HCT116 (cell line): ENCODE results near the gene COASY. TPM values are rescaled to one million over a fixed set of nuclear protein-coding genes. Genes with fewer than 3 reads are reported as not detected.

ENCODE experiments used
- ATAC-seq: fragments of 200-7000 bp; cut with Tn5 transposase; 2 replicates; pipeline ENCODE4 v1.9.1; 2020; ENCODE audit warnings: mild to moderate bottlenecking, moderate library complexity
- BruUV-seq: library from RNA; stranded (reverse); fragments of 400-500 nt; replicated peaks from 2 replicates; lab custom pipeline; 2021; lab: Mats Ljungman, UMichigan
- CTCF ChIA-PET: fragments of 300-600 bp; sonication (Branson Sonifier 250); formaldehyde crosslinking; loops from one replicate; lab custom pipeline; 2021; ENCODE audit warnings: antibody characterized with exemption; lab: Charles Lee
- POLR2A ChIA-PET: fragments of 300-600, 350-600 bp; sonication (Branson Sonifier 250); formaldehyde crosslinking; loops from one replicate; lab custom pipeline; 2021; ENCODE audit warnings: antibody characterized with exemption; lab: Charles Lee
- RAD21 ChIA-PET, 2 experiments: fragments of 300-600 bp; sonication (Branson Sonifier 250); formaldehyde crosslinking; loops; one replicate each; lab custom pipeline; 2023; ENCODE audit warnings: low total read pairs in 2 of 2; ENCODE audit not compliant: uncharacterized antibody in 2 of 2, unreplicated experiment in 2 of 2, low non-redundant PET in 1 of 2; lab: Charles Lee
- DNase-seq: peaks from one replicate; pipeline ENCODE4 v3.0.0-alpha.2; 2010; ENCODE audit warnings: low read depth, low spot score
- H2AFZ ChIP-seq: fragments of 200-600 bp; shearing (Covaris generic), sonication (generic); 2 replicates; pipeline ENCODE4 v1.6.1; 2017; ENCODE audit warnings: low read depth, mixed run types, mixed read lengths, antibody characterized with exemption, low read length; ENCODE audit not compliant: poor library complexity, severe bottlenecking
- H3K27ac ChIP-seq: 2 replicates; pipeline ENCODE4 v1.5.1; 2012; ENCODE audit warnings: low read depth, low read length
- H3K27me3 ChIP-seq: fragments of 200-600 bp; sonication (generic); 2 replicates; pipeline ENCODE4 v1.6.1; 2016; ENCODE audit warnings: mixed run types, low read length, mixed read lengths; ENCODE audit not compliant: insufficient read depth
- H3K36me3 ChIP-seq, 2 experiments: fragments of 200-500 bp in 1 of 2; fragments of 200-600 bp in 1 of 2; sonication (Bioruptor generic) in 1 of 2; sonication (generic) in 1 of 2; 2 replicates each; pipeline versions ENCODE4 v1.5.1 to v1.6.1; 2014 to 2016; ENCODE audit warnings: low read length in 2 of 2, inconsistent platforms in 1 of 2, mixed read lengths in 1 of 2, mixed run types in 1 of 2; ENCODE audit not compliant: insufficient read depth in 2 of 2, control insufficient read depth in 1 of 2
- H3K4me1 ChIP-seq, 2 experiments: fragments of 200-600 bp in 1 of 2; sonication (generic) in 1 of 2; 2 replicates each; pipeline versions ENCODE4 v1.5.1 to v1.6.1; 2012 to 2017; ENCODE audit warnings: low read length in 2 of 2, inconsistent platforms in 1 of 2, mild to moderate bottlenecking in 1 of 2, mixed read lengths in 1 of 2, mixed run types in 1 of 2, moderate library complexity in 1 of 2; ENCODE audit not compliant: insufficient read depth in 2 of 2, control insufficient read depth in 1 of 2
- H3K4me2 ChIP-seq: fragments of 200-600 bp; sonication (generic); 2 replicates; pipeline ENCODE4 v1.6.1; 2017; ENCODE audit warnings: mixed run types, low read length, mixed read lengths
- H3K4me3 ChIP-seq, 2 experiments: fragments of 200-600 bp in 1 of 2; sonication (generic) in 1 of 2; replicated peaks in 1 of 2; 2 replicates each; pipeline ENCODE4 v1.5.1; 2011 to 2016; ENCODE audit warnings: low read length in 2 of 2, control low read depth in 1 of 2, low read depth in 1 of 2, mild to moderate bottlenecking in 1 of 2, mixed read lengths in 1 of 2, mixed run types in 1 of 2
- H3K79me2 ChIP-seq: fragments of 200-600 bp; sonication (generic); 2 replicates; pipeline ENCODE4 v1.6.1; 2017; ENCODE audit warnings: mild to moderate bottlenecking, mixed run types, low read length, moderate library complexity, mixed read lengths; ENCODE audit not compliant: insufficient read depth
- H3K9ac ChIP-seq: fragments of 200-600 bp; sonication (generic); 2 replicates; pipeline ENCODE4 v1.6.1; 2016; ENCODE audit warnings: low read length, mixed read lengths
- H3K9me2 ChIP-seq: fragments of 200-600 bp; sonication (generic), shearing (Covaris generic); 2 replicates; pipeline ENCODE4 v1.6.1; 2017; ENCODE audit warnings: mixed run types, mild to moderate bottlenecking, moderate library complexity; ENCODE audit not compliant: insufficient read depth
- H3K9me3 ChIP-seq, 2 experiments: fragments of 200-500 bp in 1 of 2; fragments of 200-600 bp in 1 of 2; sonication (Bioruptor generic) in 1 of 2; sonication (generic) in 1 of 2; 2 replicates each; pipeline ENCODE4 v1.6.1; 2014 to 2017; ENCODE audit warnings: low read length in 2 of 2, mixed read lengths in 2 of 2, inconsistent platforms in 1 of 2, low read depth in 1 of 2, mild to moderate bottlenecking in 1 of 2, mixed run types in 1 of 2, moderate library complexity in 1 of 2; ENCODE audit not compliant: control insufficient read depth in 1 of 2, insufficient read depth in 1 of 2
- H4K20me1 ChIP-seq: fragments of 200-600 bp; sonication (generic), shearing (Covaris generic); 2 replicates; pipeline ENCODE4 v1.6.1; 2017; ENCODE audit warnings: mixed run types, mild to moderate bottlenecking, moderate library complexity; ENCODE audit not compliant: insufficient read depth
- CBX3 ChIP-seq: IDR thresholded peaks from 2 replicates; pipeline ENCODE4 v1.6.1; 2012; ENCODE audit warnings: low read depth
- CEBPB ChIP-seq: IDR thresholded peaks from 2 replicates; pipeline ENCODE4 v1.6.1; 2012; ENCODE audit warnings: low read depth
- ELF1 ChIP-seq: IDR thresholded peaks from 2 replicates; pipeline ENCODE4 v1.6.1; 2012; ENCODE audit warnings: low read depth, borderline replicate concordance
- EZH2 ChIP-seq: fragments of 200-600 bp; sonication (generic); IDR thresholded peaks from 2 replicates; pipeline ENCODE4 v1.6.1; 2017; ENCODE audit warnings: antibody characterized with exemption, mixed run types
- EZH2phosphoT487 ChIP-seq: fragments of 200-600 bp; IDR thresholded peaks from 2 replicates; pipeline ENCODE4 v1.6.1; 2018; ENCODE audit warnings: antibody characterized with exemption, borderline replicate concordance
- JUND ChIP-seq: IDR thresholded peaks from 2 replicates; pipeline ENCODE4 v1.6.1; 2012
- POLR2A ChIP-seq: IDR thresholded peaks from 2 replicates; pipeline ENCODE4 v1.7.0; 2011; ENCODE audit warnings: borderline replicate concordance; ENCODE audit not compliant: insufficient read depth, insufficient read length; ENCODE audit errors: extremely low read depth
- SP1 ChIP-seq: IDR thresholded peaks from 2 replicates; pipeline ENCODE4 v1.6.1; 2012; ENCODE audit warnings: low read depth
- YY1 ChIP-seq: IDR thresholded peaks from 2 replicates; pipeline ENCODE4 v1.6.1; 2011; ENCODE audit warnings: low read length, low read depth, moderate library complexity, mild to moderate bottlenecking; ENCODE audit not compliant: insufficient replicate concordance; ENCODE audit errors: extremely low read depth
- intact Hi-C: fragments of 100-400 bp; cut with micrococcal nuclease; formaldehyde crosslinking; loops from 2 replicates; pipeline ENCODE4 v1.10.0; 2022
- total RNA-seq: library from RNA; stranded (reverse); gene quantifications from one replicate; pipeline ENCODE4 v1.2.1, GENCODE V29; 2021; ENCODE audit not compliant: unreplicated experiment
- TF ChIP-seq, protein P1 (sequence below): IDR thresholded peaks from 2 replicates; pipeline ENCODE4 v1.6.1; 2011; ENCODE audit warnings: mild to moderate bottlenecking, low read length, moderate library complexity; ENCODE audit not compliant: insufficient replicate concordance; ENCODE audit errors: extremely low read depth

Gene COASY
- total RNA-seq, 1 experiment from 2014 or later: 137 TPM

DNA sequence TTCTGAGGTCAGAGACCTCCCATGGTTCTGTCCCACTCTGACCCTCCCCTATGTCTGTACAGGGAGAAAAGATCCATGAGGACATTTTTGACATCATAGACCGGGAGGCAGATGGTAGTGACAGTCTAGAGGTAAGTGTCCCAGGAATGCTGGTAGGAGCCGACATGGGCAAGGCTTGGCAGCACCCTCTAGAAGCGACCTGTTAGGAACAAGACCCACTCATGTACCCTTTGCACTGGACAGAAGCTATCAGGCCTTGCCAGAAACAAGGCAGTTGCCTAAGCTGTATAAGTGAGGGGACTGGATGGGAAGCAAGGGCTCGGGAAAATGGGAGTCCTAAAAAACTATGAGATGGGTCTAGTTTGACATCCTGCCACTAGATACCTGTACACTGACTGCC is 50.1 kb downstream of the COASY start:
- Histone ChIP-seq H3K79me2 (peaks cover 45% of the 10 kb centered on the region), H3K27me3 (no peaks in the 10 kb centered on the region), H3K4me1 (peaks cover 0 to 12% of the 10 kb centered on the region in 2 experiments; a peak in 3 of 4 replicates), H3K9me3 (no peaks in the 10 kb centered on the region), H2AFZ (no peak overlapping the region), H4K20me1 (no peaks in the 10 kb centered on the region), H3K4me2 (no peak overlapping the region), H3K9me2 (no peaks in the 10 kb centered on the region), H3K27ac (no peak overlapping the region), H3K4me3 (no peak overlapping the region), H3K9ac (no peak overlapping the region), H3K36me3 (peaks cover 35 to 43% of the 10 kb centered on the region in 2 experiments)
- ChIA-PET RAD21 (interaction anchor here in 1 of 2 experiments (0.6 kb wide), 1 partner anchor 8 kb away, joined by 4 read pairs; no protein-coding TSS in a partner anchor), POLR2A (interaction anchor here (0.7 kb wide), 1 partner anchor 34 kb away, joined by 3 read pairs; no protein-coding TSS in a partner anchor), CTCF (no interaction called here)
- ATAC-seq (no peak), DNase-seq (no peak)
- TSS peak; percentile 8 for BruUV-seq
- intact Hi-C loops: no loop called here
- TF ChIP-seq CBX3: no peak
- no peak for TF ChIP-seq JUND

DNA sequence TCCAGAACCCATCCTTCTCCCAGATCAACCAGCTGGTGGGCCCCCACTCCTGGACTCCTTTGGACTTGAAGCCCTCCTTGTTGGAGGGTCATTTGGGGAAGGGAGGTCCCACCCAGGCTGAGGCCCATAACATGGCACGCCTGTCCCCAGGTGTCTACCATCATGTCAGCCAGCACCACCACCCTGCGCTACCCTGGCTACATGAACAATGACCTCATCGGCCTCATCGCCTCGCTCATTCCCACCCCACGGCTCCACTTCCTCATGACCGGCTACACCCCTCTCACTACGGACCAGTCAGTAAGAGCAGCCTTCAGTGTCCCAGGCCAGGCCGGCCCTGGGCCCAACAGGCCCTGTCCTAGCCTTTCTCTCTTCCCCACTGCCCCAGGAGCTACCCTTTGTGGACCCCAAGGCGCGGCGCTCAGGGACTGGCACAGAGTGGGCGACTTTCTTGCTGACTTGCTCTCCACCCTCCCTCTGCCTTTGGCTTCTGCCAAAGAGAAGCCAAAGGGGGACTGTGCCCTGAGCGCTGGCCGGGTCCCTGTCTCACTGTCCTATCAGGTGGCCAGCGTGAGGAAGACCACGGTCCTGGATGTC is 51.8 kb downstream of the COASY start:
- no peaks in the 10 kb centered on the region for H3K27me3 ChIP-seq
- DNase-seq: no peak

More for the DNA sequence above, 51.8 kb downstream of the COASY start:
- no TSS peak for BruUV-seq
- CTCF ChIA-PET: no interaction called here
- POLR2A ChIA-PET: no interaction called here
- no peak overlapping the region for H3K27ac ChIP-seq
- no peaks in the 10 kb centered on the region for H3K9me3 ChIP-seq
- peaks cover 35 to 43% of the 10 kb centered on the region in 2 experiments for H3K36me3 ChIP-seq
- no peak overlapping the region for H3K4me2 ChIP-seq
- no peak overlapping the region for H3K9ac ChIP-seq
- H3K79me2 ChIP-seq: peaks cover 27% of the 10 kb centered on the region
- H4K20me1 ChIP-seq: no peaks in the 10 kb centered on the region
- no peak for ATAC-seq
- no peaks in the 10 kb centered on the region for H3K9me2 ChIP-seq
- intact Hi-C loops: no loop called here
- peaks cover 8 to 18% of the 10 kb centered on the region in 2 experiments for H3K4me1 ChIP-seq
- no peak for TF ChIP-seq YY1
- no peak for TF ChIP-seq ELF1
- no peak for TF ChIP-seq SP1
- no peak for TF ChIP-seq EZH2phosphoT487
- TF ChIP-seq CEBPB: no peak
- no peak for TF ChIP-seq EZH2
- no peak for TF ChIP-seq CBX3
- TF ChIP-seq, protein P1, sequence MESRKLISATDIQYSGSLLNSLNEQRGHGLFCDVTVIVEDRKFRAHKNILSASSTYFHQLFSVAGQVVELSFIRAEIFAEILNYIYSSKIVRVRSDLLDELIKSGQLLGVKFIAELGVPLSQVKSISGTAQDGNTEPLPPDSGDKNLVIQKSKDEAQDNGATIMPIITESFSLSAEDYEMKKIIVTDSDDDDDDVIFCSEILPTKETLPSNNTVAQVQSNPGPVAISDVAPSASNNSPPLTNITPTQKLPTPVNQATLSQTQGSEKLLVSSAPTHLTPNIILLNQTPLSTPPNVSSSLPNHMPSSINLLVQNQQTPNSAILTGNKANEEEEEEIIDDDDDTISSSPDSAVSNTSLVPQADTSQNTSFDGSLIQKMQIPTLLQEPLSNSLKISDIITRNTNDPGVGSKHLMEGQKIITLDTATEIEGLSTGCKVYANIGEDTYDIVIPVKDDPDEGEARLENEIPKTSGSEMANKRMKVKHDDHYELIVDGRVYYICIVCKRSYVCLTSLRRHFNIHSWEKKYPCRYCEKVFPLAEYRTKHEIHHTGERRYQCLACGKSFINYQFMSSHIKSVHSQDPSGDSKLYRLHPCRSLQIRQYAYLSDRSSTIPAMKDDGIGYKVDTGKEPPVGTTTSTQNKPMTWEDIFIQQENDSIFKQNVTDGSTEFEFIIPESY: no peak
- TF ChIP-seq POLR2A: no peak
- no peak overlapping the region for H3K4me3 ChIP-seq
- RAD21 ChIA-PET: no interaction called here
- no peak overlapping the region for H2AFZ ChIP-seq
